ENCODE results near the gene SACS.

The SACS gene

DNA sequence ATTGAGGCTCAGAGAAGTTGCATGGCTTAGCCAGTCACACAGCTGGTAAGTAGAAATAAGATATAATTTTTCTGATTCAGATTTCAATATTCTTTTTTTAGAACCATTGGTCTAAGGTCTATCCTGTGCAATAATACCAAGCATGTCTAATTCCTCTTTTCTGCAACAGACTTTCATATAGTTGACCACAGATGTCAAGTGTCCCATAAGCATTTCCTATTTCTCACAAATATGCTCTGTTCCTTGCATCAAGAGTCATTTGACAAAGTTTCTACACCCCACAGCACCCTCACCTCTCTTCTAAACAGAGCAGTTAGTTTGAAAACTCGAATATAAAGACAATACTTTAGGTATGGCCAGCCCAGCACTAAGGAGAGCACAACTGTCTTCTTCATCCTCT, 26.8 kb upstream of the SACS start:
- TF ChIP-seq, protein P1, sequence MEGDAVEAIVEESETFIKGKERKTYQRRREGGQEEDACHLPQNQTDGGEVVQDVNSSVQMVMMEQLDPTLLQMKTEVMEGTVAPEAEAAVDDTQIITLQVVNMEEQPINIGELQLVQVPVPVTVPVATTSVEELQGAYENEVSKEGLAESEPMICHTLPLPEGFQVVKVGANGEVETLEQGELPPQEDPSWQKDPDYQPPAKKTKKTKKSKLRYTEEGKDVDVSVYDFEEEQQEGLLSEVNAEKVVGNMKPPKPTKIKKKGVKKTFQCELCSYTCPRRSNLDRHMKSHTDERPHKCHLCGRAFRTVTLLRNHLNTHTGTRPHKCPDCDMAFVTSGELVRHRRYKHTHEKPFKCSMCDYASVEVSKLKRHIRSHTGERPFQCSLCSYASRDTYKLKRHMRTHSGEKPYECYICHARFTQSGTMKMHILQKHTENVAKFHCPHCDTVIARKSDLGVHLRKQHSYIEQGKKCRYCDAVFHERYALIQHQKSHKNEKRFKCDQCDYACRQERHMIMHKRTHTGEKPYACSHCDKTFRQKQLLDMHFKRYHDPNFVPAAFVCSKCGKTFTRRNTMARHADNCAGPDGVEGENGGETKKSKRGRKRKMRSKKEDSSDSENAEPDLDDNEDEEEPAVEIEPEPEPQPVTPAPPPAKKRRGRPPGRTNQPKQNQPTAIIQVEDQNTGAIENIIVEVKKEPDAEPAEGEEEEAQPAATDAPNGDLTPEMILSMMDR (IDR thresholded peaks at IDR 0.05; ENCODE audit: low read depth, low read length): no peak
- Histone ChIP-seq H3K4me3 (ENCODE audit: low read depth, low read length) (no peak overlapping the region), H3K9me3 (ENCODE audit: severe bottlenecking) (peaks cover 6% of the 10 kb centered on the region), H3K27ac (no peak overlapping the region), H3K36me3 (no peaks in the 10 kb centered on the region), H3K27me3 (ENCODE audit: insufficient read depth, low read depth, severe bottlenecking) (no peaks in the 10 kb centered on the region)
- DNase-seq: no peak

DNA sequence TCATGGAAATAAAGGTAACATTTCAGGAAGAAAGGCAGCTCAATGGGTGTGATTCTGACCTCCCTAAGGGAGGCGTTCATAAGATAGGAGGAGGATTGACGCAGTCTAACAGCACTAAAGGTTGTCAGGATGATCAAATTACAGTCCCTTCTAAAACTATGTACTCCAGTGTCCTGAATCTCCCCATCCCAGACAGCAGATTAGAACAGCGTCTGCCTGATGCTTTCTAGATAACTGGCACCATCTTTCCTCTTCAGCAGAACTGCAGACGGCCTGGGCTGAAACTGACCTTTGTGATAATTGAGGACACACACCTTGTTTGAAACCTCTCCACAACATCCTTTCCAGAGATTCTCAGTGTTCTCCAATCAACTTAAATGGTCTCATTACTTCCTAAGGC, 25.5 kb upstream of the SACS start:
- TF ChIP-seq, protein P1 (IDR thresholded peaks at IDR 0.05; ENCODE audit: low read depth, low read length): no peak
- H3K4me3 ChIP-seq (ENCODE audit: low read depth, low read length): no peak overlapping the region
- H3K27ac ChIP-seq: no peak overlapping the region
- H3K27me3 ChIP-seq (ENCODE audit: insufficient read depth, low read depth, severe bottlenecking): no peaks in the 10 kb centered on the region
- no peaks in the 10 kb centered on the region for H3K36me3 ChIP-seq
- H3K9me3 ChIP-seq (ENCODE audit: severe bottlenecking): no peaks in the 10 kb centered on the region
- DNase-seq: no peak

DNA sequence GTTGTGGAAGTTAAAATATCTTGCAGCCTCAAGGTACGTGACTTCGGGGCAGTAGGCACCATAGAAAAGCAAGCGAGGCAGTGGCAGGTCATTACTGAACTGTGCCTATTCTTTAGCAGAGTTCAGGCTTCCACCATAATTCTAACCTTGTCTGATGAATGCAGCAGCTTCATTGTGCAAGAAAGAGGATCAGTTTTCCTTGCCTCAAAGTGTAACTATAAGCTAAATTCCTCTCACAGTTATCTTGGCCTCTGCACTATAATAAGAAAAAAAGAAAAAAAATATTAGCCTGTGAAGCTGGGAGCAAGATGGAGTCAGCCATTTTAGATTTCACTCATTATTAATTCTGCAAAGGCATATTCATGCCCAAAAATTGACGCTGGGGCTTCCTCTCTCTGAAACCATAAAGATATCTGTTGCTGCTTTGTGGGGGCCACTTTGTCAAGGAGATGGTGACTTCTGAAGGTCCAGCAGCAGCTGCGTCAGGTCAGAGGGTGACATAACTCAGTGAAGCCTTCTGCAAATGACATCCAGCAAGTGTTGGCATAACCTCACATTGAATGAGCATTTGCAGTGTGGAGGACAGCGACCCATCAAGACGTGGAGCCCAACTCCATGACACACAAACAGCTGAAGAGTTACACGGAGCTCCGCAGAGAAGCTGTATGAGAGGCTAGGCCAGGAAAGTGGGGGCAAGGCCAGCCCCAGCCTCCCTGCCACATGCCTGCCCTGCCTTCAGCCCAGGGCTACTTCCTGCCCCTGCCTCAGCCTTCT, 23.1 kb upstream of the SACS start:
- no peak overlapping the region for H3K4me3 ChIP-seq (ENCODE audit: low read depth, low read length)
- TF ChIP-seq, protein P1 (IDR thresholded peaks at IDR 0.05; ENCODE audit: low read depth, low read length): no peak
- H3K27me3 ChIP-seq (ENCODE audit: insufficient read depth, low read depth, severe bottlenecking): no peaks in the 10 kb centered on the region
- no peaks in the 10 kb centered on the region for H3K36me3 ChIP-seq
- H3K27ac ChIP-seq: no peak overlapping the region
- H3K9me3 ChIP-seq (ENCODE audit: severe bottlenecking): no peaks in the 10 kb centered on the region
- no peak for DNase-seq

DNA sequence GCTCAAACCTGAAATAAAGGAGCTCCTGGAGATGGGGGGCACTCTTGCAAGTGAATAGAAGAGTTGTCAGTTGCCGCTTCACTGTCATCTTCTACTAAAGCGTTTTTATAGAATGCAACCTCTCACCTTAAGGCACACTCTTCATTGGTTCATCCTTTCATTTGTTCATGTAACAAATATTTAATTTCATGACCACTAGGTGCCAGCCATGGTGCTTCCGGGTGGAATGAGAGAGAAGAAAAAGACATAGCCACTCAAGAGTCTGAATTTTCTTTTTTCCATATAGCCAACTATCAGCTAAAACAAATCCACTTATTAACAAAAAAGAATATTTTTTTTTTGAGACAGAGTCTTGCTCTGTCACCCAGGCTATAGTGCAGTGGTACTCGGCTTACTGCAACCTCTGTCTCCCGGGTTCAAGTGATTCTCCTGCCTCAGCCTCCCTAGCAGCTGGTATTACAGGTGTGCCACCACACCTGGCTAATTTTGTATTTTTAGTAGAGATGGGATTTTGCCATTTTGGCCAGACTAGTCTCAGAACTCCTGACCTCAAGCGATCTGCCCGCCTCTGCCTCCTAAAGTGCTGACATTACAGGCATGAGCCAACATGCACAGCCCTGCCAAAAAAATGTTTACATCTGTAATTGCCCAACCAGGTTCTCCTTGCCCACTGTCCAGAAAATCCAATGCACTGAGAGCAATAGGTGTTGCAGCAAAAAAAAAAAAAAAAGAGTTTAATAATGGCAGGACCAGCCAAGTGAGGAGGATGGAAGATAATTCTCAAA, 22.1 kb upstream of the SACS start:
- Histone ChIP-seq H3K9me3 (ENCODE audit: severe bottlenecking) (no peaks in the 10 kb centered on the region), H3K27me3 (ENCODE audit: insufficient read depth, low read depth, severe bottlenecking) (no peaks in the 10 kb centered on the region), H3K4me3 (ENCODE audit: low read depth, low read length) (no peak overlapping the region), H3K27ac (no peak overlapping the region), H3K36me3 (no peaks in the 10 kb centered on the region)
- DNase-seq: no peak
- TF ChIP-seq, protein P1 (IDR thresholded peaks at IDR 0.05; ENCODE audit: low read depth, low read length): no peak

DNA sequence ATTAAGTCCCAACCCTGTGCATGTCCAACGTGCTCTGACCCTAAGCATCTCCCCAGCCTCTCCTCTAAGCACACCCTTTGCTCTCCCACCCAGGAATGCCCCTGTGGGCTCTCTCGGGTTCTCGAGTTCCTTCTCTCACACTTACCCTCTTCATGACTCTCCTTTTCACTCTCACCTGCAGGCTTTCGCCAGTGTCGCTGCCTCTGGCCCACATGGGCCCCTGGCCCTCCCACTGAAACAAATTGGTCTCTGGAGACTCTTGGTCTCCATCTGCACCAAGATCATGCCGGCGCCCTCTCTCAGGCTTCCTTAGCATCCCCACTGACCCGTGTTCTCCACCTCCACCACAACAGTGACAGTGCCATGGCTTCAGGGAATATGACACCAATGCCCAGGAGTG, 19.6 kb upstream of the SACS start:
- no peak overlapping the region for H3K27ac ChIP-seq
- TF ChIP-seq, protein P1 (IDR thresholded peaks at IDR 0.05; ENCODE audit: low read depth, low read length): no peak
- no peak overlapping the region for H3K4me3 ChIP-seq (ENCODE audit: low read depth, low read length)
- no peak for DNase-seq
- H3K36me3 ChIP-seq: no peaks in the 10 kb centered on the region
- no peaks in the 10 kb centered on the region for H3K9me3 ChIP-seq (ENCODE audit: severe bottlenecking)
- no peaks in the 10 kb centered on the region for H3K27me3 ChIP-seq (ENCODE audit: insufficient read depth, low read depth, severe bottlenecking)
